Karpas-422 (cell line): ENCODE results near the gene ATP13A4. TPM values are rescaled to one million over a fixed set of nuclear protein-coding genes. Genes with fewer than 3 reads are reported as not detected.

ENCODE experiments used
- DNase-seq: peaks from one replicate; pipeline ENCODE4 v3.0.0-alpha.2; 2015
- H2AFZ ChIP-seq: fragments of 200-600 bp; sonication (generic); 2 replicates; pipeline ENCODE4 v1.6.1; 2014; ENCODE audit warnings: antibody characterized with exemption, low read length, mixed read lengths
- H3K27ac ChIP-seq: fragments of 200-600 bp; sonication (generic); 2 replicates; pipeline ENCODE4 v1.5.1; 2014; ENCODE audit warnings: mild to moderate bottlenecking, low read length, moderate library complexity
- H3K27me3 ChIP-seq: fragments of 200-600 bp; sonication (generic); 2 replicates; pipeline ENCODE4 v1.6.1; 2014; ENCODE audit warnings: low read length, mixed read lengths
- H3K36me3 ChIP-seq: fragments of 200-600 bp; sonication (generic); 2 replicates; pipeline ENCODE4 v1.6.1; 2014; ENCODE audit warnings: low read length, mixed read lengths; ENCODE audit not compliant: insufficient read depth
- H3K4me1 ChIP-seq: fragments of 200-600 bp; sonication (generic); 2 replicates; pipeline ENCODE4 v1.6.1; 2014; ENCODE audit warnings: mild to moderate bottlenecking, low read length, mixed read lengths
- H3K4me2 ChIP-seq: fragments of 200-600 bp; sonication (generic); 2 replicates; pipeline ENCODE4 v1.6.1; 2014; ENCODE audit warnings: low read length, low read depth, mild to moderate bottlenecking; ENCODE audit not compliant: poor library complexity, severe bottlenecking
- H3K4me3 ChIP-seq: fragments of 200-600 bp; sonication (generic); 2 replicates; pipeline ENCODE4 v1.5.1; 2014; ENCODE audit warnings: mild to moderate bottlenecking, antibody characterized with exemption, low read length, mixed read lengths
- H3K79me2 ChIP-seq: fragments of 200-600 bp; sonication (generic); 2 replicates; pipeline ENCODE4 v1.6.1; 2014; ENCODE audit warnings: mild to moderate bottlenecking, low read length, mixed read lengths
- H3K9ac ChIP-seq: fragments of 200-600 bp; sonication (generic); 2 replicates; pipeline ENCODE4 v1.6.0; 2014; ENCODE audit warnings: low read length
- H3K9me2 ChIP-seq: fragments of 200-600 bp; sonication (generic), shearing (Covaris generic); replicated peaks from 2 replicates; pipeline ENCODE4 v1.6.0; 2014; ENCODE audit warnings: mild to moderate bottlenecking, low read length, moderate library complexity; ENCODE audit not compliant: insufficient read depth
- H3K9me3 ChIP-seq: fragments of 300-700, 200-600 bp; sonication (generic); 2 replicates; pipeline ENCODE4 v1.6.1; 2014; ENCODE audit warnings: low read length, mixed read lengths
- H4K20me1 ChIP-seq: fragments of 200-600 bp; sonication (generic); 2 replicates; pipeline ENCODE4 v1.6.1; 2014; ENCODE audit warnings: mild to moderate bottlenecking, antibody characterized with exemption, low read length, low read depth; ENCODE audit not compliant: insufficient read depth
- total RNA-seq: library from RNA; depleted of rRNA; stranded (reverse); fragments of >200 nt; shearing (Covaris generic); gene quantifications from 2 replicates; pipeline ENCODE4 v1.2.3, GENCODE V29; 2014; ENCODE audit warnings: low replicate concordance

The ATP13A4 gene
- total RNA-seq, 1 experiment from 2014 or later, result 21.1 TPM

GRCh38 chr3:193483988-193484539 lies 70.6 kb downstream of the ATP13A4 start:
- Histone ChIP-seq H3K4me2 (no peak overlapping the region), H3K4me3 (no peak overlapping the region), H3K27me3 (no peaks in the 10 kb centered on the region), H3K9ac (no peak overlapping the region), H3K9me2 (no peaks in the 10 kb centered on the region), H2AFZ (no peak overlapping the region), H4K20me1 (no peaks in the 10 kb centered on the region), H3K79me2 (no peaks in the 10 kb centered on the region), H3K36me3 (no peaks in the 10 kb centered on the region), H3K27ac (no peak overlapping the region), H3K4me1 (no peaks in the 10 kb centered on the region), H3K9me3 (no peaks in the 10 kb centered on the region)
- DNase-seq, result no peak

- H3K9me3 ChIP-seq, result no peaks in the 10 kb centered on the region
Observed at GRCh38 chr3:193481436-193481835, 73.3 kb downstream of the ATP13A4 start.

DNA sequence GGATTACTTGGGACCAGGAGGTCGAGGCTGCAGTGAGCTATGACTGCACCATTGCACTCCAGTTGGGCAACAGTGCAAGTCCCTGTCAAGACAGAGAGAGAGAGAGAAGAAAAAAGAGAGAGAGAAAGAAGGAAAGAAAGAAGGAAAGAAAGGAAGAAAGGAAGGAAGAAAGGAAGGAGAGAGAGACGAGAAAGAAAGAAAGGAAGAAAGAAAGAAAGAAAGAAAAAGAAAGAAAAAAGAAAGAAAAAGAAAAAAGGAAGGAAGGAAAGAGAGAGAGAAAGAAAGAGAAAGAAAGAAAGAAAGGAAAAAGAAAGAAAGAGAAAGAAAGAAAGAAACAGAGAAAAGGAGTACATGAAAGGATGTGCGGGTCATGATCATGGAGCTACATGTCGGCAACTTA lies 80.2 kb downstream of the ATP13A4 start:
- Histone ChIP-seq H3K27ac (no peak overlapping the region), H3K9me3 (no peaks in the 10 kb centered on the region), H3K4me1 (no peaks in the 10 kb centered on the region), H3K9me2 (no peaks in the 10 kb centered on the region), H4K20me1 (no peaks in the 10 kb centered on the region), H2AFZ (no peak overlapping the region), H3K79me2 (no peaks in the 10 kb centered on the region), H3K36me3 (no peaks in the 10 kb centered on the region), H3K4me3 (no peak overlapping the region), H3K27me3 (no peaks in the 10 kb centered on the region), H3K9ac (no peak overlapping the region), H3K4me2 (no peak overlapping the region)
- DNase-seq, result no peak

More at GRCh38 chr3:193481436-193481835, 73.3 kb downstream of the ATP13A4 start:
- H3K36me3 ChIP-seq, result no peaks in the 10 kb centered on the region
- H3K4me3 ChIP-seq, result no peak overlapping the region
- no peak overlapping the region for H2AFZ ChIP-seq
- no peak overlapping the region for H3K9ac ChIP-seq
- H3K27ac ChIP-seq, result no peak overlapping the region
- H3K4me1 ChIP-seq, result no peaks in the 10 kb centered on the region
- H3K9me2 ChIP-seq, result no peaks in the 10 kb centered on the region
- no peaks in the 10 kb centered on the region for H4K20me1 ChIP-seq
- no peaks in the 10 kb centered on the region for H3K27me3 ChIP-seq
- DNase-seq, result no peak
- H3K79me2 ChIP-seq, result no peaks in the 10 kb centered on the region
- H3K4me2 ChIP-seq, result no peak overlapping the region

GRCh38 chr3:193470710-193471109 lies 84.0 kb downstream of the ATP13A4 start:
- H3K9me2 ChIP-seq, result no peaks in the 10 kb centered on the region
- no peaks in the 10 kb centered on the region for H3K79me2 ChIP-seq
- no peaks in the 10 kb centered on the region for H4K20me1 ChIP-seq
- no peak overlapping the region for H2AFZ ChIP-seq
- no peak for DNase-seq
- H3K9ac ChIP-seq, result no peak overlapping the region
- no peaks in the 10 kb centered on the region for H3K36me3 ChIP-seq
- H3K4me1 ChIP-seq, result no peaks in the 10 kb centered on the region
- H3K9me3 ChIP-seq, result no peaks in the 10 kb centered on the region
- no peaks in the 10 kb centered on the region for H3K27me3 ChIP-seq
- H3K4me2 ChIP-seq, result no peak overlapping the region
- no peak overlapping the region for H3K27ac ChIP-seq
- H3K4me3 ChIP-seq, result no peak overlapping the region

DNA sequence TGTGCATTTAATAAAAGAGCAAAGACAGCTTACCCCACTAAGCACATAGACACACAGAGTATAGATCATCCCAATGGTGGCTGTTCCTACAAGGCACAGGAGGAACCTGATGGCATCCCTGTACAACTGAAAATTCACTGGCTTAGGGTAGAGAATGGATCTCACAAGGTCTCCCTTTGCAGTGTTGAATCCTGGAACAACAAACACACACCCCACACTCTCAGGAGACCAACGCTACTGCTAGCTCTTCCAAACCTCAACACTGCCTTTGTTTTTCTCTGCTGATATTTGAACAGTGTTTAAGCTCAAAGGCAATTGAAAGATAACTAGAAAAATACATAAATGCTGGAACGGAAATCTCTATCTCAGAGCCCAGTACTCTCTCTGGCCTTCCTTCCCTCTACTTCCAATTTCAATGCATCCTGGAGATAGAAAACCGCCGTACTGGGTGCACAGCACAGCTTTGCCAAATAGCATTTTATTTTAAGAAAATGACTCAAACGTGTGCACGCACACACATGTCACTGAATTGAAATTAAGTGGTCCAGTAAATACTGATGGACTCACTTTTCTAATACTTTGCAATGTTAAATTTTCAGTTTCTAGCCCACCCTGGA lies 88.6 kb downstream of the ATP13A4 start:
- no peak for DNase-seq
- Histone ChIP-seq H3K4me3 (no peak overlapping the region), H3K4me2 (no peak overlapping the region), H3K27me3 (no peaks in the 10 kb centered on the region), H3K79me2 (no peaks in the 10 kb centered on the region), H3K9me2 (no peaks in the 10 kb centered on the region), H3K4me1 (peaks cover 8% of the 10 kb centered on the region; the same call in 1 of the 2 replicates), H3K9ac (no peak overlapping the region), H3K36me3 (no peaks in the 10 kb centered on the region), H4K20me1 (no peaks in the 10 kb centered on the region), H2AFZ (no peak overlapping the region), H3K27ac (no peak overlapping the region), H3K9me3 (no peaks in the 10 kb centered on the region)

GRCh38 chr3:193464889-193465288 lies 89.8 kb downstream of the ATP13A4 start:
- Histone ChIP-seq H4K20me1 (no peaks in the 10 kb centered on the region), H3K4me3 (no peak overlapping the region), H3K36me3 (no peaks in the 10 kb centered on the region), H3K9me2 (no peaks in the 10 kb centered on the region), H3K79me2 (no peaks in the 10 kb centered on the region), H3K9me3 (no peaks in the 10 kb centered on the region), H3K9ac (no peak overlapping the region), H3K4me2 (no peak overlapping the region), H3K4me1 (peaks cover 8% of the 10 kb centered on the region; the same call in 1 of the 2 replicates), H3K27ac (no peak overlapping the region), H2AFZ (no peak overlapping the region), H3K27me3 (no peaks in the 10 kb centered on the region)
- no peak for DNase-seq

DNA sequence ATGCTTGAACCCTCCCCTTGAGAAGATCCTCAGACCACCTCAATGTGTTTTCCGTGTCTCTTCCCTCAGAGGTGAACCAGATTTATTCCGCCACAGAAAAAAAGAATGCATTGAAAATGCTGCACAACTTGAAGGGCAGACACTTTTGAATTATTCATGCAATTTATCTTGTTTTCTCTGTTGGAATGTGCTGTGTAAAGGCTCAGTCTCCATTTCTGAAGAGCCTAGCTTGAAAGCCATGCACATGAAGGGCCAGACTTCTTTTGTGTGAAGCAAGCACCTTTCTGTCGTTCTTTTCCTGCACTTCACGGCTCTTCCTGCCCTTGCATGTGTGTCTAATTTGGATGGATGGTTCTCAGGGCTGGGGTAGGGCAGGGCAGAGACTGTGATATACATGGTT lies 97.2 kb downstream of the ATP13A4 start:
- no peak overlapping the region for H3K4me2 ChIP-seq
- H4K20me1 ChIP-seq, result no peaks in the 10 kb centered on the region
- no peaks in the 10 kb centered on the region for H3K27me3 ChIP-seq
- H3K9me3 ChIP-seq, result no peaks in the 10 kb centered on the region
- no peak overlapping the region for H2AFZ ChIP-seq
- no peak for DNase-seq
- H3K9me2 ChIP-seq, result no peaks in the 10 kb centered on the region
- H3K4me3 ChIP-seq, result no peak overlapping the region
- H3K27ac ChIP-seq, result no peak overlapping the region
- H3K4me1 ChIP-seq, result peaks cover 8% of the 10 kb centered on the region; the same call in 1 of the 2 replicates
- no peaks in the 10 kb centered on the region for H3K36me3 ChIP-seq
- H3K9ac ChIP-seq, result no peak overlapping the region
- no peaks in the 10 kb centered on the region for H3K79me2 ChIP-seq

- no peak overlapping the region for H2AFZ ChIP-seq
- no peaks in the 10 kb centered on the region for H3K79me2 ChIP-seq
- peak; percentile 82 for DNase-seq
- no peak overlapping the region for H3K9ac ChIP-seq
- H3K27ac ChIP-seq, result no peak overlapping the region
- no peaks in the 10 kb centered on the region for H3K9me2 ChIP-seq
- H3K4me2 ChIP-seq, result no peak overlapping the region
- H3K27me3 ChIP-seq, result no peaks in the 10 kb centered on the region
- no peak overlapping the region for H3K4me3 ChIP-seq
- H4K20me1 ChIP-seq, result no peaks in the 10 kb centered on the region
- no peaks in the 10 kb centered on the region for H3K9me3 ChIP-seq
- H3K4me1 ChIP-seq, result peaks cover 6% of the 10 kb centered on the region
- no peaks in the 10 kb centered on the region for H3K36me3 ChIP-seq
Observed at GRCh38 chr3:193452338-193452737, 102.4 kb downstream of the ATP13A4 start.
